ENCODE data around the gene SUMO4. TPM values are rescaled to one million over a fixed set of nuclear protein-coding genes. Genes with fewer than 3 reads are reported as not detected.

SUMO4 gene
- total and polyA plus RNA-seq, 8 donors: 1.2 to 7.7 (median 4.0) TPM; not detected in 4

GRCh38 chr6:149445095-149445466, 45.0 kb downstream of the SUMO4 start:
- Histone ChIP-seq H3K4me1 (peaks cover 0 to 7% (median under 1%) of the 10 kb centered on the region in 4 donors), H3K4me3 (no peak overlapping the region), H3K36me3 (no peaks in the 10 kb centered on the region), H3K9me3 (no peaks in the 10 kb centered on the region), H3K27ac (no peak overlapping the region), H3K27me3 (peaks cover 0 to 23% (median 0%) of the 10 kb centered on the region in 3 donors)
- intact Hi-C loops (cut with DNase I; ENCODE audit: low total_unique reads): loop anchor here (10.0 kb wide), 1 partner anchor 70 kb away; no protein-coding TSS in a partner anchor
- WGBS, 5 donors: 79 to 91% (median 85%) methylated on average over 4 to 6 of the region's 6 CpGs; no CpG with 5 or more reads in 1 of the 5 donors
- TF ChIP-seq EP300 (IDR thresholded peaks at IDR 0.05) (no peak), CTCF (IDR thresholded peaks at IDR 0.05) (no peak), POLR2A (IDR thresholded peaks at IDR 0.05) (no peak), POLR2AphosphoS5 (IDR thresholded peaks at IDR 0.05) (no peak)
- DNase-seq: no peak

GRCh38 chr6:149445573-149445972, 45.5 kb downstream of the SUMO4 start:
- TF ChIP-seq POLR2A (IDR thresholded peaks at IDR 0.05) (no peak), POLR2AphosphoS5 (IDR thresholded peaks at IDR 0.05) (no peak), CTCF (IDR thresholded peaks at IDR 0.05) (no peak), EP300 (IDR thresholded peaks at IDR 0.05) (no peak)
- Histone ChIP-seq H3K36me3 (no peaks in the 10 kb centered on the region), H3K4me1 (peaks cover 5 to 11% (median 6%) of the 10 kb centered on the region in 4 donors), H3K27ac (no peak overlapping the region), H3K27me3 (peaks cover 0 to 27% (median 4%) of the 10 kb centered on the region in 3 donors), H3K4me3 (no peak overlapping the region), H3K9me3 (no peaks in the 10 kb centered on the region)
- intact Hi-C loops (cut with DNase I; ENCODE audit: low total_unique reads): loop anchor here (10.0 kb wide), 1 partner anchor 69 kb away; no protein-coding TSS in a partner anchor
- DNase-seq: no peak
- 88 to 93% (median 92%) methylated on average over 7 of the region's 7 CpGs for WGBS, 5 donors

- H3K27me3 ChIP-seq: peaks cover 0 to 37% (median 15%) of the 10 kb centered on the region in 3 donors
- peaks cover 17 to 19% (median 17%) of the 10 kb centered on the region in 4 donors for H3K4me1 ChIP-seq
- WGBS, 5 donors: 87 to 94% (median 90%) methylated on average over 5 of the region's 5 CpGs
- intact Hi-C loops (cut with DNase I; ENCODE audit: low total_unique reads): loop anchor here (10.0 kb wide), 1 partner anchor 68 kb away; no protein-coding TSS in a partner anchor
- no peak for TF ChIP-seq EP300 (IDR thresholded peaks at IDR 0.05)
- TF ChIP-seq CTCF (IDR thresholded peaks at IDR 0.05): no peak
- no peak for TF ChIP-seq POLR2A (IDR thresholded peaks at IDR 0.05)
- TF ChIP-seq POLR2AphosphoS5 (IDR thresholded peaks at IDR 0.05): no peak
- no peak for DNase-seq
- no peak overlapping the region for H3K4me3 ChIP-seq
- no peaks in the 10 kb centered on the region for H3K9me3 ChIP-seq
- H3K27ac ChIP-seq: no peak overlapping the region
- H3K36me3 ChIP-seq: no peaks in the 10 kb centered on the region
Measured at GRCh38 chr6:149446791-149447376, 46.8 kb downstream of the SUMO4 start.

GRCh38 chr6:149448821-149449453, 48.9 kb downstream of the SUMO4 start:
- Histone ChIP-seq H3K9me3 (no peaks in the 10 kb centered on the region), H3K27me3 (peaks cover 0 to 37% (median 15%) of the 10 kb centered on the region in 3 donors), H3K36me3 (no peaks in the 10 kb centered on the region), H3K4me1 (peaks cover 20 to 32% (median 28%) of the 10 kb centered on the region in 4 donors), H3K4me3 (no peak overlapping the region), H3K27ac (no peak overlapping the region)
- TF ChIP-seq POLR2A (IDR thresholded peaks at IDR 0.05): no peak
- TF ChIP-seq EP300 (IDR thresholded peaks at IDR 0.05): no peak
- no peak for TF ChIP-seq CTCF (IDR thresholded peaks at IDR 0.05)
- TF ChIP-seq POLR2AphosphoS5 (IDR thresholded peaks at IDR 0.05): no peak
- WGBS, 5 donors: 89 to 98% (median 95%) methylated on average over 5 of the region's 5 CpGs
- no peak for DNase-seq
- intact Hi-C loops (cut with DNase I; ENCODE audit: low total_unique reads): loop anchor here (10.0 kb wide), 1 partner anchor 66 kb away; no protein-coding TSS in a partner anchor

Measured in stomach (tissue), 9 donors.